Testis (tissue), 2 donors: Measurements from ENCODE around the gene ASAP2.

Experiments
- CTCF ChIP-seq, 3 experiments: fragments of 450-650 bp in 2 of 3; fragments of 200-600 bp in 1 of 3; sonication (generic) in 1 of 3; IDR thresholded peaks; one replicate each; pipeline ENCODE4 v1.5.1; 2016 to 2019; ENCODE audit warnings: antibody characterized with exemption in 3 of 3, mild to moderate bottlenecking in 2 of 3, moderate library complexity in 1 of 3
- POLR2A ChIP-seq: fragments of 450-650 bp; IDR thresholded peaks from one replicate; pipeline ENCODE4 v1.6.1; 2017; ENCODE audit warnings: antibody characterized with exemption, mild to moderate bottlenecking, moderate library complexity

DNA sequence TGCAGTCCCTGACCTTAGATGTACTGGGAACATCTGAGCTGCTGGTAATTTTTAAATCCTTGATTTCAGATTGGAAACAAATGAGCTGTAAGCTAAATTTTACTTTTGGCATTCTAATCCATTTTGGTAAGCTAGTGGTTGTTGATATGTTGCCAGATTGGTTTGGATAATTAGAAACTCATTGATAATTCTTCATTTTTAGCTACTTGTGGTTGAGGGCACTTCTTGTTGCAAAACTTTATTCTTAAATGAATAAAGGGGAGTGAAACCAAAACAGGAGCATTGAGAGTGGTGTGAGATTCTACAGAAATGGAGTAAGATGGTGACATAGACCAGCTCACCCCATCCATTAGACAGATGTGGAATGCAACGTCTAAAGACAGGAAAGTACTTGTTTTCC is 152.2 kb downstream of the ASAP2 start:
- TF ChIP-seq CTCF (IDR thresholded peaks at IDR 0.05) (no peak), POLR2A (no peak)
